ENCODE data around the gene ATG7.

- no peak for TF ChIP-seq POLR2A (IDR thresholded peaks at IDR 0.05; ENCODE audit: low read depth, low read length)
- no peak for TF ChIP-seq POLR2AphosphoS5 (IDR thresholded peaks at IDR 0.05; ENCODE audit: low read depth, low read length)
These were observed 164.6 kb downstream of the ATG7 start for GRCh38 chr3:11436775-11437174.

Measured in GM12892 (cell line).